Activated T-helper 1 cell treated with Interleukin-2 at 50 U/mL for 16 hours (primary cell): ENCODE data around the gene DGKD.
"Not testable (repeated sequence)": the region's sequence is repeated elsewhere in the genome, so short reads cannot be mapped to it uniquely, and the experiment has no call there.

ENCODE experiments used
- DNase-seq: peaks from one replicate; pipeline ENCODE4 v3.0.0-alpha.2; 2020; ENCODE audit warnings: low read depth

The DGKD gene

DNA sequence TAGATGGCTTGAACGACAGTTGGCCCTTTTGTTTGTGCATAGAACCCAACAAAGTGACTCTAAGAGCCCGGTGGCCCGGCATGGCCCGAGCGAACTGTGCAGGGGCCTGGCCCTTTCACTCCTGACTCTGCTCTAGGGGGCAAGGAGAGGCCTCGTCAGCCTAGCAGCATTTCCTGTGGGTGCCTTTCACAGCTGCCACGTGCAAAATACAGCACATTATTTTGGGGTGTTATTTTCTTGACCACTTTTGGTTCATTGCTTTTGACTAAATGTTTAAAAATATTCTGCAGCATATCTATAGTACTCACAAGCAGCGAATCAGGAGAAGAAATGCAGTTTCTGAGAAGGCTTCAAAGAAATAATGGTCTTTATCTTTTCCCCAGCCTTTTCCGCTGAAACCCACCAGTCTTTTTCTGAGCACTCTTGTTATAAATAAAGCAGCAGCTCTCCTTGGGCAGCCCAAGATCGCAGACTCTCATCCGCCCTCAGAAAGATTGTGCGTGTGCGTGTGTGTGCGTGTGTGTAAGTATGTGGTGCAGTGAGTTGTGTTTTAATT lies 31.3 kb downstream of the DGKD start:
- DNase-seq = no peak

DNA sequence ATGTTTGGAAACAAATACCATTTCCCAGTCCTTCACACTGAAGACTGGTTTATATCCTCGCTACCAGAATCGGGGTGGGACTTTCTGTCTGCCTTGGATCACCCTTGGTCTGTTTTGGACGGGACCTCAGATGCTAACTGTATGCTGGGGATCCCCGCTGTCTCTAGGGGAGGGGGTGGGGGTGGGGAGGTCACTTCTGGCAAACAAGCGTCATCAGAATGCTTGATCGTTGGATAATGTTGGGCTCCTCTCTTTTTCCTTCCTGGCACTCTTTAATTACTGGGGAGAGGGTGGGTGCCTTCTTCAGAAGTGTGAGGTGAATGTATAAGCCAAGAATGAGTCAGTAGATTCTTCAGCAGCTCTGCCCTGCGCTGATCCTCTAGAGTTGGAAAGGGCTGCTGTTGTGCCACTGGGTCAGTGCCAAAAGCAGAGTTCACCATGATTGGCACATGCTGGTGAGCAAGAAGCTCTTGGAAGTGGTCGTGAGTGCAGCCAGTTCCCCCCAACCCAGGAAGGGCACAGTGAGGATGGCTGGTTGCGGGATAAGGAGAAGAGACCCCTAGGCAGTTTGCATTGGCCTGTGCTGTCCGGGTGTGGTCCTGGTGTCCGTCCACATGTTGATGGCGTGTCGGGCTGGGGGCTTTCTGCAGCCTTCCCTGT lies 32.2 kb downstream of the DGKD start:
- no peak for DNase-seq

DNA sequence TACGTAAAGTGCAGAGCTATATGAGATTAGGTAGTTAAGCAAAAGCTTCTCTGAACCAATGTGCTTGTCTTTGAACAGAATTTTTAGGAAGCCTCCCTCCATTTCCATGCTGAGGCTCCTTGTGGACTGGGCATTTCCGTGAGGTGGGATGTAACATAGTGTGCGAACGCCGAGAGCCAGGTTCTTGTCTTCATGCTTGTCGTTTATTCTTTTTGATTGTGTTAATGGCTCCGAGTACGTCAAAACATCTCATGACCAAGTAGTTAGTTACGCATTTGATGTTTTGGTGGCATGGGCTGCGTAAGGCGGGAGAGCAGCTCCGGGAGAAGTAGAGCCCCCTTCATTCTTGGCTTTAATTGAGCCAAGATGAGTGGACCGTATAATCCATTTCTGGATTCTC lies 32.9 kb downstream of the DGKD start:
- DNase-seq = no peak

DNA sequence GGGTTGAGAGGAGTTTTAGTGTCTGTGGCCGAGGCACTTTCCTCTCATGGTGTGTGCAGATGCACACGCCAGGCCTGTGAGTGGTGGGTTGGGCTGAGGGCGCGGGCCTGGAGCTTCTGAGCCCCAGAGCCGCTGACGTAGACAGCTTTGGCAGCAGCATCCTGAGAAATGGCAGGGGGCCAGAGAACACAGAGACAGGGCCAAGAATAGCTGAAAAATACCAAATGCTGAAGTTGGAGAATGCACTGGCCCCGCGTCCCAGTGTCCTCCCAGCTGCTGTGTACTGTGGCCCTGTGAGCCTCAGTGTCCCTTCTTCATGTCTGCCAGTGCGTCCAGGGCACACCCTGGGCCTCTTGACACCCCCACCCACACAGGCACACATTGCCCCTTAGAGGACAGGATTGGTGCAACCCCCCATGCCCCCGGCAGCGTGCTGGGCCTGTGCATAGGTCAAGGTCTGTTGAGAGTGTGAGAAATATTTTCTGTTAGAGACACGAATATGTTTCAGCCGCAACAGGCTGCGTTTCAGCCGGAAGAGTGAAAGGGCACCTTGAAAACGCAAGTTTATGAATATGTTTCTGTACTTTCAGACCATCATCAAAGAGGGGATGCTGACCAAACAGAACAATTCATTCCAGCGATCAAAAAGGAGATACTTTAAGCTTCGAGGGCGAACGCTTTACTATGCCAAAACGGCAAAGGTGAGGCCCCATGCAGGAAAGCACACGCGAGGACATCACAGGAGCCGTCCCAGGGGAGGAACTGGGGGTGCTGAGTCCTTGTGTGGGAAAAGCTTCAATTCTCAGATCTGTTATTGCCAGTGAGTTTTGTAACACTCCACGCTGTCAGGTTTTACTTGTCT lies 33.6 kb downstream of the DGKD start:
- DNase-seq = no peak

DNA sequence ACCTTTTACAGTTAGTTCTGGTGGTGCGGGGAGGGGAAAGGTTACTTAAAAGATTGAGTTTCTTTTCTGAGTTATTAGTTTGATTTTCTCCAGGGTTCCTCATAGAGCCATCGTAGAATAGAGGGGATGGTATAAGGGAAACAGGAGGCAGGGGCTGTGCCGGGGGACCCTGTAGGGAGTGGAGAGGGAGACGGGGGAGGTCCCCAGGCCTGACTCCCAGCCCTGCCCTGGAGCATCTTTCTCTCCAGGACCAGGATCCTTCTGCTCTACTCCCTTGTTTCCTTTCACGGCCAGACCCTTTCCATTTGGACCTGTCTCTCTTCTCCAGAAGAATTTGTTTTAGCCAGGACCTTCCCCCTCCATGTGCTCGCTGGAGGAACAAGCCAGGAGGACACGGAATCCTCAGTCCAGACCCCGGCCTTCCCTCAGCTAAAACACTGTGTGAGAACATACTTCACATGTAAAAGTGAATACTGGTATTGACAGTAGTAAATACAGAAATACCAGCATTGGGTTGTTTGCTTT lies 35.4 kb downstream of the DGKD start:
- no peak for DNase-seq

DNA sequence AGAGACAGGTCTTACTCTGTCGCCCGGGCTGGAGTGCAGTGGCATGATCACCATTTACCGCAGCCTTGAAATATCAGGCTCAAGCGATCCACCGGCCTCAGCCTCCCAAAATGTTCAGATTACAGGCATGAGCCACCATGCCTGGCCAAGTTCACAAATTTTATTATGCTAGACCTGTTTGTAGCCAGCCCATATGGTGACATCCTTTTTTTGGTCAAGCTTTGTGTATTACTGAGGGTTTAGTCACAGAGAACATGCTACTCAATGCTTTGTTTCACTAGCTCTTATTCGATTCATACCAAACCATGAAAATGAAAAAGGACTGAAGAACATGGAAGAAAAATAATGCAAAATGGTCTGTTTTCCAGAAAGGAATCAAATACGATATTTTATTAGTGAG lies 41.4 kb downstream of the DGKD start:
- DNase-seq = no peak

DNA sequence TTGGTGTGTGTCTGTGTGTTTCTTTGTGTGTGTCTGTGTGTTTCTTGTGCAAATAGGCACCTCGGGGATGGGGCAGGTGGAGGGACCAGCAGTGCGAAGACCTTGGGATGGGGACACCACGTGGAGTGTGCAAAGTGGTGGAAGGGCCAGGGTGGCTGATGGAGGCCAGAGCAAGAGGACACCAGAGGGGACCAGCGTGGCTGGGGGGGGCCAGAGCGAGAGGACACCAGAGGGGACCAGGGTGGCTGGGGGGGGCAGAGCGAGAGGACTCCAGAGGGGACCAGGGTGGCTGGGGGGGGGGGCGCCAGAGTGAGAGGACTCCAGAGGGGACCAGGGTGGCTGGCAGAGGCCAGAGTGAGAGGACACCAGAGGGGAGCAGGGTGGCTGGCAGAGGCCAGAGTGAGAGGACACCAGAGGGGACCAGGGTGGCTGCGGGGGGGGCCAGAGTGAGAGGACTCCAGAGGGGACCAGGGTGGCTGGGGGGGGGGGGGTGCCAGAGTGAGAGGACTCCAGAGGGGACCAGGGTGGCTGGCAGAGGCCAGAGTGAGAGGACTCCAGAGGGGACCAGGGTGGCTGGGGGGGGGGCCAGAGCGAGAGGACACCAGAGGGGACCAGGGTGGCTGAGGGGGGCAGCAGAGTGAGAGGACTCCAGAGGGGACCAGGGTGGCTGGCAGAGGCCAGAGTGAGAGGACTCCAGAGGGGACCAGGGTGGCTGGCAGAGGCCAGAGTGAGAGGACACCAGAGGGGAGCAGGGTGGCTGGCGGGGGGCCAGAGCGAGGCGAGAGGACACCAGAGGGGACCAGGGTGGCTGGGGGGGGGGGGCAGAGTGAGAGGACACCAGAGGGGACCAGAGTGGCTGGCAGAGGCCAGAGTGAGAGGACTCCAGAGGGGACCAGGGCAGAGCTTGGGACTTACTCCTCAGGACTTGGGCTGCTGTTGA lies 42.7 kb downstream of the DGKD start:
- DNase-seq = not testable (repeated sequence)

DNA sequence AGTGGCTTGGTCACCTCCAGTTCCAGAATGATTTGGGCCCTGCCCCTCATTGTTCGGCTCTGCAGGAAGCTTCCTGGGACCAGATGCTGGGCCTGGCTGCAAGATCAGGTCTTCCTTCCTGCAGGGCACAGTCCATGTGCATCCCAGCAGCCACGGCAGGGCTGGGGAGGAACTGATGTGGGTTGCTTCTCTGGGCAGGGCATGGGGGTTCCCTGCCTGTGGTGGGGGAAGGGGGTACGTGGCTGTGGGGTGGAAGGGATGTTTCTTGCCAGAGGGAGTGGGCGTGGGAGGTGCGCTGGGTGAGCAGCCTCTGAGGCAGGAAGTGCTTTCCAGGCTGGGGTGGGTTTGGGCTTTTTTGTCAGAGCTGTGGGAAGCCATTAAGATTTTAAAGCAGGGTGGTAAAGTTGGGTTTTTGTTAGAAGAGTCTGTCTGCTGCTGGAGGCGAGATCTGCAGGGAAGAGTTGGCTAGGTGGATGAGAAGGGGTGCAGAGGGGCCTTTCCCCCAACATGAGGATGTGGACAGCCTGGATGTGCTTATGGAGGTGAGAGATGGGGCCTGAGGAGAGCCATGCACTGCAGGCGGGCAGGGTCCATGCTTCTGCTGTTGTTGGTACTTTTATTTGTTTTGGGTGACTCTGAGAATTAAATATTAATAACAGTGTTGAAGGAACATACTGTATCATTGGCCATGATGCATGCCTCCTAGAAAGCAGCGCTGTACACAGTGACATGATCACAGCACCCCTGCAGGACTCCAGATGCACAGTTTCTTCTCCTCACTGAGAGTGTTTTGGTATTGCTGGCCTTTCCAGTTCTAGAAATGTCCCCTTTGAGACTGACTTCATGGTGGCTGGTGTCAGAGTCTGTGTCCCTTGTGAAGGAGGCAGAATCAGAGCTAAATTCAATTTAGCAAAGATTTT lies 45.3 kb downstream of the DGKD start:
- DNase-seq = no peak

DNA sequence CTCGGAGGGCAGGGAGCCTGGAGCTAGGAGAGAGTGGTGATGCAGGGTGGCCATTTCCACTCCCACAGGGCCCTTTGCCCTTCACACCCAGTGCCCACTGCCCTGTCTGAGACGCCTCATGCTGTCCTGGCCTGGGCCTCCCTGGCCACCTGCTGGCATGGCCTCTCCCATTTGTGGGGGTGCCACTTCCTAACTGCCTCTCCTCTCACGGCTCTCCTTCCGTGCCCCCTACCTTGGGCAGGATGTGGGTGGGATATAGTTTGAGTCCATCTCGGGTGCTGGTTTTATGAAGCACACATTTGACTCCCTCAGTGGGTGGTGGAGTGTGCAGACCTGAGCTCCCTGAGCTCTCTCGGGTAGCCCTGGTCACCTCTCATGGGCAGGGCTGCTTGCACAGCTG lies 46.0 kb downstream of the DGKD start:
- DNase-seq = no peak

DNA sequence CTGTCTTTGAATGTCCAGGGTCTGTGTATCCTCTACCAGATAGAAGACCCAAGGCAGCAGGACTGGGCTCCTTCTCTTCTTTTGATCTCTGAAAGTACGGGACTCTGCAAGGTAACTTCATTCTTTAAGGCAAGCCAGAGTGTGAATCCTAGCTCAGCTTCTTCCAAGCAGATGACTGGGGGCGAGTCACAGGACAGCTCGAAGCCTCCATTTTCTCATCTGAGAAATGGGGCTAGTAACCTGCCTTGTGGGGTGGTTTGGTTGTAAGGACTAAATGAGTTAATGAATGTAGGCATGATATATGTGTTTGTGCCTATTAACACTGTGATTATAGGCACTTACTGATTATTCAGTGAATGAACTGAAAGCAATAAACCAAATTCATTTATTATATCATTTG lies 46.7 kb downstream of the DGKD start:
- DNase-seq = no peak

DNA sequence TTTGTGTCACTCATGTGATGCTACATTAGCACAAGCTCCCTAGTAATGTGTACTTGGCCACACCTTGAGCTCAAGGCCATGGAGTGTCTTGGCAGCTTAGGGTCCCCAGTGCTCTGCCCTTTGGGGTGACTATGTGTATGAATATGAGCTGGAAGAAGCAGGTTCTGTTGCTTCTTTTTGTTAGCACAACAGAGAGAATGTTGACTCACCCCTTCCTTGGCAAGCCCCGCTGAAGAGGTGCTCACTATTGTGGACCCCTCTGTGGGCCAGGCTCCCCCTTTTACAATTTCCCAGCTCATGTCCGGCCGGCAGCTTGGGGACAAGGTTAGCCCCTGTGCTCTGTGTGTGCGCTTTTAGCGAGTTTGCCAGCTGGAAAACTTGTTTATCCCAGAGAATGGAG lies 48.1 kb downstream of the DGKD start:
- no peak for DNase-seq

DNA sequence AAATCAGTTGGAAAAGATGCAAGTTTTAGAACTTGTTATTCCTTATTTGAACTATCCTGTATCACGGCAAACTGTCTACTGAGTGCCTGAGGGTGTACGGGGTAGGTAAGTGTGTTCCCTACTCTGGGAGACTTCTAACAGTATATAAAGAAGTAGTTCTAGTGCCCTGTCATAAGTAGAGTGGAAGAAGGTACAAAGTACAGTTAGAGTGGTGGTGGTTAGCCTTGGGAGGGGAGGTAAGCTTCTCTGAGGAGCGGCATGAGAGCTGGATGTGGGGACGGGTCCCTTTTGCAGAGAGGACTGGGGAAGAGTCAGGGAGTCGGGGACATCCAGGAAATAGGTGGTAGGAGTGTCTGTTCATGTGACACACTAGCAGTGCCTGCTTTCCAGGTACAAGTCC lies 48.5 kb downstream of the DGKD start:
- DNase-seq = no peak

DNA sequence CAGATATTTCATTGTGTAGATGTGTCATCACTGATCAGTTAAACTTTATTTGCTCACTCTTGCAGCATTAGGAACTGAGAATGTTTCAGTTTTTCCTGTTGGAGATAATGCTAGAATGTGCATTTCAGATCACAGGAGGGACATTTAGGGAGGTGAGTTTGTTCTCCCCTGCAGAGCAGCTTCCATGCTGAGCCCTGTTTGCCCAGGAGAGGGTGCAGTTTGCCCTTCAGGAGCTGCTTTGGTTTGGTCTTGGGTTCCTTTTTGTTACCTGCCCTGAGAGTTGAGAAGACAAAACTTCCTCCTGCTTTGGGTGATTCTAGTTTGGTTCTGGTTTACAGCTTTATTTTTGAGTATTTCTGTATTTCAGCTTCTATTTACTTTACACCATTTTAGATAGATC lies 49.9 kb downstream of the DGKD start:
- peak; percentile 48 for DNase-seq

DNA sequence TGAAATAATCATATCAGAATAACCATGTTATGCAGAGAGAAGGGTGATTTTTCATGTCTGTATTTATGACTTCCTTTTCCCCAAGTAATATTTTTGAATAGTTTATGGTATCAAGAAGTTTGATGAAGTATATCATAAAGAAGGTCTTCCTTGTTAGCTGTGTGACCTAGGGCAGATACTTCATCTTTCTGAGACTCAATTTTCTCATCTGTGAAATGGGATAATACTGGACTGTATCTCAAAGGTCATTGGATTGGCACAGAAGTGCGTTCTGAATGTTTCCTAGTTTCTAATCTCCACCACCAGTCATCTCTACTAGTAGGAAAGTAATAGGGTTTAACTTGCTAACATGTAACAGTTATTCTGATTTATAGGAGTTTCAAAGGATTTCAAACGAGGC lies 52.6 kb downstream of the DGKD start:
- no peak for DNase-seq

DNA sequence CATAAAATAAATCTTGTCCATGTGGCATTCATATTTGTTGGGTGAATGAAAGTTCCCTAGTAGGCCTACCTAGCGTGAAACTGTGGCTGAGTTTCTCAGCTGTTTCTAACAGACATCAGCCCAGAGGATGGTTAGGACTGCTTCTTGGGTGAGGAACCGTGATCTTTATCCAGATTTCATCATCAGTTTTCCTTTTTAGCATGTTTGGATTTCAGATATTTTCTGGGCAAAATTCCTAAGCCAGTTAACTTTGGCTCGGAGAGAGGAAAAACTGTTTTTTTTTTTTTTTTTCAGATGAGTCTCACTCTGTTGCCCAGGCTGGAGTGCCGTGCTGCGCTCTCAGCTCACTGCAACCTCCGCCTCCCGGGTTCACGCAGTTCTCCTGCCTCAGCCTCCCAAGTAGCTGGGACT lies 53.5 kb downstream of the DGKD start:
- no peak for DNase-seq

DNA sequence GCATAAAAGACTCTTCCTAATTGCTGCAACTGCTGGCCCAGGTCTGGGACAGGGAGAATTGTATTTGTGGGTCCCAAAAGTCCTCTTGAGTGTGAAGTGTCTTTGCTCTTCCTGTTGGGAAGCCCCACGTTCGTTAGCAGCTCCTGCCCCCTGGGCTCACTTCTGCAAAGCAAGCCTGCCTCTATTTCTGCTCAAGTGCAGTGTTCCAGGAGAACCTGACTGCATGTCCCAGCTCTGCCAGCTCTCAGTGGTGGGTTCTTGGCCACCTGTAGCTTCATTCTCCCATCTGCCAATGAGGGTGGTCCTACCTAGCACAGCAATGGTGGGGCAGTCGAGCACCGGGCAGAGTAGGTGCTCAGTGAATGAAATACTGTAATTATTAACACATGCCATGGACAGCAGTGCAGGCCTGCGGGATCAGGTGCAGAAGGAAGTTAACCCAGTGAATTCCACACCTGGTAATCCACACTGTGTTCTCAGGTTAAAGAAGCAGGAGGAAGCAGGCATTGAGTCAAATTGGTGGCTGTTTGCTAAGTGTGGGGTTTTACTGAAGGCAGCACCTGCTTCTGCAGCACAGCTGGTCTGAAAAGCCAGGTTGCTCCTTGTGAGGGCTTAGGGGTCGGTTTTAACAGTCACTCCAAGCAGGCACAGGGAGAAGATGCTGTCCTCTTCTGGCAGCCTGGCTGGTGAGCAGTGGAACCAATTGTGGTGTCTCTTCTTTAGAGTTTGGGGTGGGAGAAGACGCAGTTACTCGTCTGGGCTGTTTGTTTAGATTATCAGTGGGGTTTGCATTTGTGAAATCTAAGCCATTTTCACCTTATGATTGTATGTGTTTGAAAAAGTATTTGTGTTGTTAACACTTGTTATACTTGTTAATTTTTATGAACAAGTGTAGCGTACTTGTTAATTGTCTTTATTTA lies 54.3 kb downstream of the DGKD start:
- no peak for DNase-seq

DNA sequence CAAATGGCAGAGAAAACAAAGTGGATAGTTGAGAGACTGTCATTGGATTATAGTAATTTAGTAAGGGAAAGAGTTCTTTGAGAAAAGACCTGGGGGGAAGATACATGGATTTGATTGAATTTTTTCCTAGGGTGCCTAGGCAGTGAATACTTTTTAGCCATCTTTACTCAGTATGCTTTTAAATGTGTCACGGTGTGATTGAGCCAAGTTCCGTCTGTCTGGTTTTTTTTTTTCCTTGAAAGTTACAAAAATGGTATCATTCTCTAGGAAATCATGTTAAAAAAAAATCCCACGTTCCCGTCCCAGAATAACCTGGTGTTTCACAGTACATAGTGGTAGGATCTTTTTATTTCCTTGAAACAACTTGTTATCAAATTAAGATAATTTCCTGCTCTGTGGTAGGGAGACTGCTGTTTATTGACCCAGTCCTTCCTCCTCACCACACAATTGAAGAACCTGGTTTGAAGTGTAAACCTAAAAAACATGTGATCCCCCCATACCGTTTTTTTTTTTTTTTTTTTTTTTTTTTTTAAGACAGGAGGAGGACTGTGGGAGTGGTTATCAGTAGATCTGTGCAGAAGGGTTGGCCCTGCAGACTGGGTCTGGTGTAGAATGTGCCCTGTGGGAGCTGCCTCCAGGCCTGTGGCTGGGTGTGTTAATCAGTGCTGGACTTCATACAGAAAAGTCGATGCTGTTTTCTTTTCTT lies 55.1 kb downstream of the DGKD start:
- DNase-seq = no peak

DNA sequence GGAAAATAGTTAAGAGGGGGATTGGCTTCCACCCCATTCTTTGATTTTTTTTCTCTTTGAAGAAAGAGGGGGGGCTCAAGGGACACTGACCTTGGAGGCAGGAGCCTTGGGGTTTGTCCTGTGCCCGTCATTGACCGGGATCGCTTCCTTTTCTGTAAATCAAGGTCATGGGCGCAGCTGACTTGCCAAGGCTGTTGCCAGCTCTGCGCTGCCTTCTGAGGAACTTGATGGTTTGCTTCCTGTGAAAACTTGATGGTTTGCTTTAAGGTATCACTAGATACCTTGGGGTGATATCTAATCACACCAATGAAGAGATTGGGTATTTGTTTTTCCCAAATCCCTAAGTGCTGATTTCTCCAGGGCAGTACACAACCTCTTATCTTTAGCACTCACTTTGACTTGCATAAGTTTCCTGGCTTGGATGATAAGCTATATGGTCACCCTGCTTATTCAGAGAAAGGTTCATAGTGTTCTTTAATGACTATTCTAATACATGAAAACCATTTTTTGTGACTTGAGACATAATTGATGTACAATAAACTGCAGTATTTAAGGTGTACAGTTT lies 56.0 kb downstream of the DGKD start:
- no peak for DNase-seq

DNA sequence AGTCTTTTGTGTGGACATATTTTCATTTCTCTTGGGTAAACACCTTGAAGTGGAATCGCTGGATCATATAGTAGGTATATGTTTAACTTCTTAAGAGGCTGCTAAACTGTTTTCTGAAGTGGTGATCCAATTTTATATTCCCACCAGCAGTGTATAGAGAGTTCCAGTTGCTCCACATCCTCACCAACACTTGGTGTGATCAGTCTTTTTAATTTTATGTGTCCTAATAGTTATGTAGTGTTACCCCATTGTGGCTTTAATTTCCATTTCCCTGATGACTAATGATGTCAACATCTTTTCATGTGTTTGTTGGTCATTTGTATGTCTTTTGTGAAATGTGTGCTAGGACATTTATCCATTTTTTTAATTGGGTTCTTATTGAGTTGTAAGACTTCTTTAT lies 56.9 kb downstream of the DGKD start:
- DNase-seq = no peak
